ENCODE results near the gene ZCCHC7. TPM values are rescaled to one million over a fixed set of nuclear protein-coding genes. Genes with fewer than 3 reads are reported as not detected.

The ZCCHC7 gene
- total RNA-seq, 2 experiments from 2014 or later = 76.4 to 108 TPM

DNA sequence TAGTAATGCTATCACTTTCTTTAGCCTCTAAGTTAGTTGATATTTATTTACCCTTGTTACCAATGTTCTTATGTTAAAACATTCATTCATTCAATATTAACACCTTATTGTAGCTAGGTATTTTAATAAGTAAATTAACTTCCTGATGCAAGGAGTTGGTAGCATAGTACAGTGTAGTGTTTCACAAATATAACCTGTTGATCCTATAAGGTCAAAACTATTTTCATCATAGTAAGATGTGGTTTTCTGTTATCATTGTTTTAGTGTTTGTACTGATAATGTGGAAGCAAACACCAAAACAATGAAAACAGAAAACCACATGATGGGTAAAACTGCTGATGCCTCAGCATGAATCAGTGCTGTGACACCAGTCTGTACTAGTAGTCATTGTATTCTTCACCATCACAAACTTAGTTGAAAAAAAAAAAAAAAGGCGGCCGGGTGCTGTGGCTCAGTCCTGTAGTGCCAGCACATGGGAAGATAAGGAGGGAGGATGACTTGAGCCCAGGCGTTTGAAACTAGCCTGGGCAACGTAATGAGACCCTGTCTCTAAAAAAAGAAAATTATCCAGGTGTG is 36.5 kb downstream of the ZCCHC7 start:
- DNase-seq (ENCODE audit: low spot score) = no peak
- Histone ChIP-seq H3K4me1 (ENCODE audit: insufficient read depth, low read length, poor library complexity, severe bottlenecking) (peaks cover 23% of the 10 kb centered on the region), H3K4me2 (ENCODE audit: low read length) (peak overlapping the region; percentile 4; the same call in 1 of the 2 replicates), H2AFZ (ENCODE audit: low read length) (no peak overlapping the region), H3K4me3 (ENCODE audit: low read depth, low read length, poor library complexity, severe bottlenecking) (no peak overlapping the region), H3K36me3 (ENCODE audit: insufficient read depth, low read length) (peaks cover 95% of the 10 kb centered on the region), H4K20me1 (ENCODE audit: insufficient read depth, low read length) (peaks cover 21% of the 10 kb centered on the region; the same call in 1 of the 2 replicates), H3K27ac (ENCODE audit: low read depth, low read length, poor library complexity, severe bottlenecking) (no peak overlapping the region), H3K79me2 (ENCODE audit: insufficient read depth, low read depth, low read length) (peaks cover 77% of the 10 kb centered on the region; the same call in 1 of the 2 replicates), H3K9me2 (ENCODE audit: insufficient read depth, low read length) (no peaks in the 10 kb centered on the region), H3K9me3 (ENCODE audit: low read length) (no peaks in the 10 kb centered on the region; the same call in 1 of the 2 replicates)
- no TSS peak for BruUV-seq (replicated peaks)
- ChIA-PET POLR2A (interaction anchor here (1.1 to 1.3 kb wide), 3 partner anchors 9 to 17 kb away, joined by 3 read pairs; no protein-coding TSS in a partner anchor), CTCF (ENCODE audit: unreplicated experiment) (no interaction called here)
- TF ChIP-seq, protein P1, sequence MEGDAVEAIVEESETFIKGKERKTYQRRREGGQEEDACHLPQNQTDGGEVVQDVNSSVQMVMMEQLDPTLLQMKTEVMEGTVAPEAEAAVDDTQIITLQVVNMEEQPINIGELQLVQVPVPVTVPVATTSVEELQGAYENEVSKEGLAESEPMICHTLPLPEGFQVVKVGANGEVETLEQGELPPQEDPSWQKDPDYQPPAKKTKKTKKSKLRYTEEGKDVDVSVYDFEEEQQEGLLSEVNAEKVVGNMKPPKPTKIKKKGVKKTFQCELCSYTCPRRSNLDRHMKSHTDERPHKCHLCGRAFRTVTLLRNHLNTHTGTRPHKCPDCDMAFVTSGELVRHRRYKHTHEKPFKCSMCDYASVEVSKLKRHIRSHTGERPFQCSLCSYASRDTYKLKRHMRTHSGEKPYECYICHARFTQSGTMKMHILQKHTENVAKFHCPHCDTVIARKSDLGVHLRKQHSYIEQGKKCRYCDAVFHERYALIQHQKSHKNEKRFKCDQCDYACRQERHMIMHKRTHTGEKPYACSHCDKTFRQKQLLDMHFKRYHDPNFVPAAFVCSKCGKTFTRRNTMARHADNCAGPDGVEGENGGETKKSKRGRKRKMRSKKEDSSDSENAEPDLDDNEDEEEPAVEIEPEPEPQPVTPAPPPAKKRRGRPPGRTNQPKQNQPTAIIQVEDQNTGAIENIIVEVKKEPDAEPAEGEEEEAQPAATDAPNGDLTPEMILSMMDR (conservative IDR thresholded peaks at IDR 0.05; ENCODE audit: low read length) = no peak
- TF ChIP-seq EZH2phosphoT487 (IDR thresholded peaks at IDR 0.05; ENCODE audit: borderline replicate concordance, low read depth, low read length) = no peak
- intact Hi-C loops (cut with micrococcal nuclease; ENCODE audit: unreplicated experiment) = no loop called here

- no TSS peak for BruUV-seq (replicated peaks)
- intact Hi-C loops (cut with micrococcal nuclease; ENCODE audit: unreplicated experiment) = no loop called here
- CTCF ChIA-PET (ENCODE audit: unreplicated experiment) = no interaction called here
- Histone ChIP-seq H3K4me3 (ENCODE audit: low read depth, low read length, poor library complexity, severe bottlenecking) (no peak overlapping the region), H2AFZ (ENCODE audit: low read length) (no peak overlapping the region), H3K79me2 (ENCODE audit: insufficient read depth, low read depth, low read length) (peaks cover 76% of the 10 kb centered on the region; the same call in 1 of the 2 replicates), H4K20me1 (ENCODE audit: insufficient read depth, low read length) (peaks cover 21% of the 10 kb centered on the region; the same call in 1 of the 2 replicates), H3K4me2 (ENCODE audit: low read length) (peak overlapping the region; percentile 4; the same call in 1 of the 2 replicates), H3K9me3 (ENCODE audit: low read length) (no peaks in the 10 kb centered on the region; the same call in 1 of the 2 replicates), H3K9me2 (ENCODE audit: insufficient read depth, low read length) (no peaks in the 10 kb centered on the region), H3K36me3 (ENCODE audit: insufficient read depth, low read length) (peaks cover 93% of the 10 kb centered on the region), H3K4me1 (ENCODE audit: insufficient read depth, low read length, poor library complexity, severe bottlenecking) (peaks cover 32% of the 10 kb centered on the region), H3K27ac (ENCODE audit: low read depth, low read length, poor library complexity, severe bottlenecking) (no peak overlapping the region)
- POLR2A ChIA-PET = interaction anchor here (0.5 to 1.1 kb wide), 2 partner anchors 10 to 11 kb away, joined by 3 to 4 read pairs; no protein-coding TSS in a partner anchor
- DNase-seq (ENCODE audit: low spot score) = no peak
- TF ChIP-seq EZH2phosphoT487 (IDR thresholded peaks at IDR 0.05; ENCODE audit: borderline replicate concordance, low read depth, low read length) = no peak
- TF ChIP-seq, protein P1 (conservative IDR thresholded peaks at IDR 0.05; ENCODE audit: low read length) = no peak
Measured at GRCh38 chr9:37157726-37158377, 37.5 kb downstream of the ZCCHC7 start.

Data from OCI-LY7 (cell line).